HG03342 (cell line): ENCODE data around the gene HNRNPL.
A peak's percentile ranks its signal among the peaks of the same experiment; 100 is the strongest.
"Not testable (repeated sequence)": the region's sequence is repeated elsewhere in the genome, so short reads cannot be mapped to it uniquely, and the experiment has no call there.

ENCODE experiments used
- ATAC-seq: cut with Tn5 transposase; IDR thresholded peaks from one replicate; pipeline ENCODE4 v1.9.1; 2021; ENCODE audit warnings: mild to moderate bottlenecking, moderate library complexity; ENCODE audit not compliant: unreplicated experiment

Gene HNRNPL

DNA sequence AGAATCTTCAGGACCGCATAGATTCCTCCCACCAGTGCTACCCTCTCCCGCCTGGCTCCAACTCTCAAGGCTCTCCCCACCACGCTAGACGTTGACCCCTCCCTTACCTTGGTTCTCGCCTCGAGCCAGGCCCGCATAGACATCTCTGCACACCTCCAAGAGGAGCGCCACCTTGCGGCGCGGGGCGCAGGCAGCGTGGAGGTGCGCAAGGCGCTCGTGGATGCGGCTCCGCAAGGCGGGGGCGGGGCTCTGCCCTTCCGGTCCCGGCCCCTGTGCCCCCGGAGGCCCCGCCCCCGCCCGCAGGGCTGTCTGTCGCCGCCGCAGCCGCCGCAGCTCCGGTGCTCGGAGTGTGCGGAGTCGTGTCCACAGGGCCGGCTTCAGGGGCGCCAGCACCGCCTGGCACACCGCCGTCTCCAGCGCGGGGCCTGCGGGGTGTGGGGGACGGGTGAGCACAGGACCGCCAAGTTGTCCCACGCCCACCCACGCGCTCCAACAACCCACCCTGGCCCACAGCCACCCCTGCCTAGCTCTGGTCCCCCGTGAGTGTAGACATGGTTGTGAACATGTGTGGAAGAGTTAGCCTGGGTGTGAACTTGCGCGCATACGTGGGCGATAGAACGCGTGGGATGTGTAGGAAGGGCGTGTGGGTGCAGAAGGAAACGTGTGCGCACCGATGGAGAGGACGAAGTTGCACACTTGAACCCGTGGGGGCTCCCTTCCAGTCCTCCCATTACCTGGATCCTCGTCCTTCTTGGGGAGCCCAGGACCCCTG, 20.2 kb upstream of the HNRNPL start:
- ATAC-seq = no peak

DNA sequence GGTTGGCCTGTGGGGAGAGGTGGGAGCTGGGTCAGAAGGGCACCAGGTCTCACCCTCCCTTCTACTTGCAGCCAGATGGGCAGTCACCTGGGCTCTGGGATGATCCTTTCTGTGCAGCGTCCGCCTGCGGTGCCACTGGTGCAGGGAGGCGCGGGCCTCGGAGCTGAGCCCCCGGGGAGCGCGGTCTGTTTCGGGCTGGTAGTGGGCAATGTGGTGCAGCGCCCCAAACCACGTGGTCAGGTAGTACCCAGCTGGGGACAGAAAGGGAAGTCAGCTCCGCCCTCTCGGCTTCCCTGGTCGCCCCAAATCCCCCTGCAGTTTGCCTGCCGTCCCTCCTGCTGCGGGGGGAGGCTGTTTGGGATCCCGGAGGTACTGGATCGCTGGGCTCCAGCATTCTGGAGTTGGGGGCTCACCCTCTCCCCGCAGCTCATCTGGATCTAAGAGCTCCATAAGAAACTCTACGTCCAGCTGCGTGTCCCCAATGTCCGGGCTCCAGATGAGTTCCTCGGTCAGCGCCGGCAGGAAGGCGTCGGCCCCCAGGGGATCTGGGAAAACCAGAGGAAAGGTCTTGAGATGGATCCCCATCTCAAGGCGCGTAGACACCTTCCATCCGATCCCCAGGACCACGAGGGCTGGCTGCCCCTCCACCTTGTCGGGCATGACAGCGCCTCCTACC, 19.5 kb upstream of the HNRNPL start:
- ATAC-seq = no peak

DNA sequence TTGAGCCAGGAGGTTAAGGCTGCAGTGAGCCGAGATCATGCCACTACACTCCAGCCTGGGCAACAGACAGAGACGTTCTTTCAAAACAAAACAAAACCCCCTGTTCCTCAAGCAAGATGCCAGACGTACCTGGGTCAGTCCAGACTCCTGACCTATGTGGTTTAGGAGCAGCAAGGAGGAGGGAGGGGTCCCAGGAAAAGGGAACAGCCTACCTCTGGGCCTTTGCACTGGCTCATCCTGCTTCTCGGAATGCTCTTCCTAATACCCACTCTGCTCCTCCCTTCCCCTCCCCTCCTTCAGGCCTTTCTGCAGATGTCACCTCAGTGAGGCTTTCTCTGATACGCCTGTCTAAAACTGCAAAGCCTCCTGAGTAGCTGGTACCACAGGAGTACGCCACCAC, 18.8 kb upstream of the HNRNPL start:
- no peak for ATAC-seq

DNA sequence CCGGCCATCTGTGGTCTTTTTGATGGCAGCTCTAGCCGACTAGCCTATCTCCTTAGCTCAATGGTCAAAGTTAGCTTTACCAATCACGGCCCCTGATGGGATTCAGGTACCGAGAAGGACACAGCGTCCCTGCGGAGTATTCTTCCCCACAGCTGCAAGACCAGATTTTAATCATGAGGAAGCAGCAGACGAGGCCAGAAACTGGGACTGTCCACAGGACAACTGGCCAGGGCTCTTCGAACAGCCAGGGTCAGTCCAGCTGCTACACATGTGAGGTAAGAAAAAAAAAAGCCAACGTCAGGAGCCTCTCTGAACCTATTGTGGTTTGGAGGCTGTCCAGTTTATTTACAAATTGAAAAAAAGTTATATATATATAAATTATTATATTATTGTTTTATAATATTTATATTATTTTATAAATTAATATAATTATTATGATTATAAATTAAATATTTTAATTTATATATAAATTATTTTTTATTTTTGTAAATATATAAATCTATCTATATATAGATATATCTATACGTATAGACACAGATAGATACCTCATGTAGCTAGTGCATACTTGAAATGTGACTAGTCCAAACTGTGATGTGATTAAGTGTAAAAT, 17.5 kb upstream of the HNRNPL start:
- no peak for ATAC-seq

DNA sequence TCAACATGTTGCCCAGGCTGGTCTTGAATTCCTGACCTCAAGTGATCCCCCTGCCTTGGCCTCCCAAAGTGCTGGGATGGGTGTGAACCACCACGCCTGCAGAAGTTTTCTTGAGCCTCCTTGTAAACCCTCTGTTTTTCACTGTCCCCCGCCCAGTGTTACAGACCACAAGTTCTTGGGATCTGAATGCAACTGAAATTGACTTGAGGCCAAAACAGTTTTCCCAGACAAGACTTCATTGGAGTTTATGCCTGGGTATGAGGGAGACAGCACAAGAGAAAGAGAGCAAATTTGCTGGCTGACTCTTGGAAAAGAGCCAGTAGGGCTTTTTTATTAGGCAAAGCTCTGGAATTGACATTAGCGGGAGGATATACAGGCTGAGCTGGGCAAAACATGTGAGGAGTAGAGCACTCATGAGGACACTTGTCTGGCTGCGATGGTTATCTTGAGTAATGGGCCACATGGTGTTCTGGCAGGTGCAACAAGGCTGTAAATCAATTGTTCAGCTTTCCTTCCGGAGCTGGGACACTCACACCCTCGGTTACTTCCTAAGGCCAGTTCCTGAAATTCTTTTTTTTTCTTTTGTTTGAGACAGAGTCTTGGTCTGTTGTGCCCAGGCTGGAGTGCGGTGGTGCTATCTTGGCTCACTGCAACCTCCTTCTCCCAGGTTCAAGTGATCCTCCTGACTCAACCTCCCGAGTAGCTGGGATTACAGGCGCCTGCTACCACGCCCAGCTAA, 12.7 kb upstream of the HNRNPL start:
- no peak for ATAC-seq

DNA sequence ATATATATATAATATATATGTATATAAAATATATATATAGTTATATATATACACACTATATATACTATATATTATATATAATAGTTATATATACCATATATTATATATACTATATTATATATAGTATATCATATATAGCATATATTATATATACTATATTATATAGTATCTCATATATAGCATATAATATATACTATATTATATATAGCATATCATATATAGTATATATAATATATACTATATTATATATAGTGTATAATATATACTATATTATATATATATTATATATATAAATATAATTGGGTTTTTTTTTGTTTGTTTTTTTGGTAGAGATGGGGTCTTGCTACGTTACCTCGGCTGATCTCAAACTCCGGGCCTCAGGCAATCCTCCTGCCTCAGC, 11.6 kb upstream of the HNRNPL start:
- ATAC-seq = no peak

DNA sequence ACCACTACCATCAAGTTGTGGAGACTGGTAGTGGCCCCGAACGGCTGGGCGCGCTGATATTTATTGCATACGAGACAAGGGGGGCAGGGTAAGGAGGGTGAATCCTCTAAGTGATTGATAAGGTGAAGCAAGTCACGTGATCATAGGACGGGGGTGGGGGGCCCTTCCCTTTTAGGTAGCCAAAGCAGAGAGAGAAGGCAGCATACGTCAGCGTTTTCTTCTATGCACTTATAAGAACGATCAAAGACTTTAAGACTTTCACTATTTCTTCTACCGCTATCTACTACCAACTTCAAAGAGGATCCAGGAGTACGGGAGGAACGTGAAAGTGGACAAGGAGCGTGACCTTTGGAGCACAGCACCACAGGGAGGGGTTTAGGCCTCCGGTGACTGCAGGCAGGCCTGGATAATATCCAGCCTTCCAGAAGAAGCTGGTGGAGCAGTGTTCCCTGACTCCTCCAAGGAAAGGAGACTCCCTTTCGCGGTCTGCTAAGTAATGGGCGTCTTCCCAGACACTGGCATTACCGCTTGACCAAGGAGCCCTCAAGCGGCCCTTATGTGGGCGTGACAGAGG, 9.9 kb upstream of the HNRNPL start:
- not testable (repeated sequence) for ATAC-seq

DNA sequence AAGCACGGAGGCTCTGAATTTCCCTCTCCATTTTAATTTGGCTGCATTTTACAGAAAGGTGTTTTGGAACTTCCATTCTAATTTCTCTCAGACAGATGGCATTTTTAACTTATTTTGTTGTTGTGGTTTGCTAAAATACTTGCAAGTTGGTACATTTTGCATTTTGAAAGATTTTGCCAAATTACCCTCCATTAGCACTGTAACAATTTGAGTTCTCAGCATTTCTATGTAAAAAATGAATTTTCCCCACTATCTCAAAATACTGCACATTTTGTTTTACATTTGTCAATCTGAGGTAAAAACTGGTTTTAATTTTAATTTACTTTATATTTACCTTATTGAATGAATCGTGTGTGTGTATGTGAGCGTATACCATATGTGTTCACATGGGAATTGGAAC, 7.0 kb upstream of the HNRNPL start:
- ATAC-seq = no peak

DNA sequence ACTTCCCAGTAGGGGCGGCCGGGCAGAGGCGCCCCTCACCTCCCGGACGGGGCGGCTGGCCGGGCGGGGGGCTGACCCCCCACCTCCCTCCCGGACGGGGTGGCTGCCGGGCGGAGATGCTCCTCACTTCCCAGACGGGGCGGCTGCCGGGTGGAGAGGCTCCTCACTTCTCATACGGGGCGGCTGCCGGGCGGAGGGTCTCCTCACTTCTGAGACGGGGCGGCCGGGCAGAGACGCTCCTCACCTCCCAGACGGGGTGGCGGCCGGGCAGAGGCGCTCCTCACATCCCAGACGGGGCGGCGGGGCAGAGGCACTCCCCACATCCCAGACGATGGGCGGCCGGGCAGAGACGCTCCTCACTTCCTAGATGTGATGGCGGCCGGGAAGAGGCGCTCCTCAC, 6.0 kb upstream of the HNRNPL start:
- ATAC-seq = not testable (repeated sequence)

DNA sequence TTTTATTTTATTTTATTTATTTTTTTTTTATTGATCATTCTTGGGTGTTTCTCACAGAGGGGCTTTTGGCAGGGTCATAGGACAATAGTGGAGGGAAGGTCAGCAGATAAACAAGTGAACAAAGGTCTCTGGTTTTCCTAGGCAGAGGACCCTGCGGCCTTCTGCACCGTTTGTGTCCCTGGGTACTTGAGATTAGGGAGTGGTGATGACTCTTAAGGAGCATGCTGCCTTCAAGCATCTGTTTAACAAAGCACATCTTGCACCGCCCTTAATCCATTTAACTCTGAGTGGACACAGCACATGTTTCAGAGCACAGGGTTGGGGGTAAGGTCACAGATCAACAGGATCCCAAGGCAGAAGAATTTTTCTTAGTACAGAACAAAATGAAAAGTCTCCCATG, 5.2 kb upstream of the HNRNPL start:
- not testable (repeated sequence) for ATAC-seq

DNA sequence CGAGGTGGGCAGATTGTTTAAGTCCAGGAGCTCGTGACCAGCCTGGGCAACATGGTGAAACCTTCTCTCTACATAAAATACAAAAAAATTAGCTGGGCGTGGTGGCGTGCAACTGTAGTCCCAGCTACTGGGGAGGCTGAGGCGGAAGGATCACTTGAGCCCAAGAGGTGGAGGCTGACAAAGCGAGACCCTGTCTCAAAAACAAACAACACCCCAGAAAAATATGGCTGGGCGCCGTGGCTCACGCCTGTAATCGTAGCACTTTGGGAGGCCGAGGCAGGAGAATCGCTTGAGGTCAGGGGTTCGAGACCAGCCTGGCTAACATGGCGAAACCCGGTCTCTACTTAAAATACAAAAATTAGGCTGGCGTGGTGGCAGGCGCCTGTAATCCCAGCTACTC, 3.4 kb upstream of the HNRNPL start:
- ATAC-seq = no peak

DNA sequence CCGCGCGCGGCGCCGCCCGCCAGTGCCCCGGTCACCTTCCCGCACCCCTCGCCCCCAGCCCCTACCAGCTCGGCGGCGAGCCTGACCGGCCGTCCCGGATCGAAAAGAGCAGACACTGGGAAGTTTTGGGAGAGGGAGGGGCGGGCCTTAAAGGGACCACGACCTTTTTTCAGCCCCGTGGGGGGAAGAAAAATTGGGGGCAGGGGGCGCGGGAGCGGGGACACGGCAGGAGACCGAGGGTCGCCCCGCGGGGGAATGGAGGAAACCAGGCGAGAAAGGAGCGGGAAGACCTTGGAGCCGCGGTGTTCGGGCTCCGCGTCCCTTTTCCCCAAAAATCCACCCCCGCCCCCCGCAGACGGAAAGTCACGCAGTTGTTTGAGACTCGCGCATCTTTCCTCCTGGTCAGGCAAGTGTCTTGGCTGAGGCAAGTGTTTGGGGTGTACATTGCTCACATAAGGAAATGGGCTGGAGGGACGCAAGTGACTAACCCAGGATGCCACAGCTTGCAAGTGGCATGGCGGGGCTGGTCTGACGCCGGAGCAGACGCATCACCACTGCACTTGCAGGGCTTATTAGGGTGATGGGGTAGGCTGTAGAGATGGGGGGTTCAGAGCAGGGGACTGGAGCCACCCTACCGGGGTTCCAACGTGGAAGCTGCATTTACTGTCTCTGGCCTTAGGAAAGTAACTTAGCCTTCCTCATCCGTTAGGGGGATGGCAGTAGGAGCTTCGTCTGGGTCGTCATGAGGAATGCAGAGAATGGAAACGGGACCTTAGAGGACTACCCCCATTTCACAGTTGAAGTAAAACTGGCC, 2.7 kb upstream of the HNRNPL start:
- no peak for ATAC-seq

DNA sequence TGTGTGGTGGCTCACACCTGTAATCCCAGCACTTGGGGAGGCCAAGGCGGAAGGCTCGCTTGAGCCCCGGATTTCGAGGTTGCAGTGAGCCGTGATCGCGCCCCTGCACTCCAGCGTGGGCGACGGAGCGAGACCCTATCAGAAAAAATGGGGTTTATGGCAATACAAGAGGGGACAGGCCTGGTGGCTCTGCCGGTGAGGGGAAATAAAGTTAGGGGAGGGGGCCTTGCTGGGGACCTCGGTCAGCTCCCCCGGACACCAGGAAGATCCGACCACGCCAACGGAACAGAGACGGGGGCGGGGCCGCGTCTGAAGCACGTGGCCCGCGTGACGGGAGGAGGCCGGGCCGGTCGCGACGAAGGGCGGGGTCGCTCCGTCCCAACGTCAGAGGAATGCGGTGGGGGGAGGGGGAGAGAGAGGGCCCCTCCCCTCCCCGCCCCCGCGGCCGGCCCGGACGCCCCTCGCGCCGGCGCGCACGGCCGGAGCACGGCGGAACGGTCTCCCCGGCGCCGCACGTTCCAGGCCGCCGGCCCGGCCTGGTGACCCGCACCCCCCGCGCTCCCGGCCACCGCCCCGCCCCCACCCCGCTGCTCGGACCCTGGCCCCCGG, 1.9 kb upstream of the HNRNPL start:
- ATAC-seq = no peak

DNA sequence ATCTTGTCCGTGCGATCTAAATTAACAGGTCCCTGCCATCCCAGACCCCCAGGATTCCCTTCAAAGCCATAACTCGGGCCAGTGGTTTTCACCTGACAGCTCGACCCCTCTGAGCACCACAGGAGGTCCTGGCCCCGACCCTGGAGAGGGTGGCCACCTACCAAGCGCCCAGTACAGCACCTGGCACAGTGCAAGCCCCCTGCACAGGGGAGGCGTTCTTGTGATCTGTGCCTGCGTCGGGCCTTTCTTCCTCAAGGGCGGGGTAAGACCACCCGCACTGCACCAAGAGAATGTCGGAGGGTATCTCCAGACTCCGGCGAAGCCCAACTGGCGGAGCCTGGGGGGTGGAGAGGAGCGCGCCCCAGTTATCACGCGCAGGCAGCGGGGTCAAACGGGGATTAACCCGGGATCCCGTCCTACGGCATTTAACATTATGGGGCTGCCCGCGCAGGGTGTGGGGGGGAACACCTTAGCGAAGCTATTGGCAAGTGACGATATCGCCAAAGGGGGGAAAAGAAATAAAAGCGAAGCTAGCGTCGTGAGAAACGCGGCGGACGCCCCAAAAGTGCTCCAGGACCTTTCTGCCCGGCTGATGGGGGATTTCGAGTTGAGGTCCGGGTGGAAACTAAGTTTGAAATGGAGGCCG, 1.3 kb upstream of the HNRNPL start:
- ATAC-seq = no peak

DNA sequence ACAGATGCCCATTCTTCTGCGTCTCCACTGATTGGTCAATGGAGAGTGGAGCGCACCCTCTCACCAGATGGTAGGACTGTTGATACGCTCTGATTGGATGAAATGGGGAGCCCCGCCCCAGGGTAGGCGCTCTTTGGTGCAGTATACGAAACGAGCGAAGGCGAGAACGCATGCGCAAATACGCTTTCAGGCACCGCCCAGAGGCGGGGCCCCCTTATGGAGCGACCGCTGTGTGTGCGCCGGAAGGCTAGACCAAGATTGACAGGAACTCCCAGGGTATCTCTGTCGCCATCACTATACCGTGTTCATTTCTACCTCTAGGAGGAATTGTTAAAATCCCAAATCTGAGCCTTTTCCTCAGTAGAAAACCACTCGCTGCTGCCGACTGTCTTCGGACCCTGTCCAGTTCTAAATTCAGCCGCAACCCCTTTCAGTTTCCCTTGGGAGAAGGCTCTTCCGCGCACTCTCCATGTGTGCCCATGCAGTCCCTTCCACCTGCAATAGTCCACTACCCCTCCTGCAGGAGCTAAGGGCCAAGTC, 720 bp upstream of the HNRNPL start:
- peak; percentile 59 for ATAC-seq

DNA sequence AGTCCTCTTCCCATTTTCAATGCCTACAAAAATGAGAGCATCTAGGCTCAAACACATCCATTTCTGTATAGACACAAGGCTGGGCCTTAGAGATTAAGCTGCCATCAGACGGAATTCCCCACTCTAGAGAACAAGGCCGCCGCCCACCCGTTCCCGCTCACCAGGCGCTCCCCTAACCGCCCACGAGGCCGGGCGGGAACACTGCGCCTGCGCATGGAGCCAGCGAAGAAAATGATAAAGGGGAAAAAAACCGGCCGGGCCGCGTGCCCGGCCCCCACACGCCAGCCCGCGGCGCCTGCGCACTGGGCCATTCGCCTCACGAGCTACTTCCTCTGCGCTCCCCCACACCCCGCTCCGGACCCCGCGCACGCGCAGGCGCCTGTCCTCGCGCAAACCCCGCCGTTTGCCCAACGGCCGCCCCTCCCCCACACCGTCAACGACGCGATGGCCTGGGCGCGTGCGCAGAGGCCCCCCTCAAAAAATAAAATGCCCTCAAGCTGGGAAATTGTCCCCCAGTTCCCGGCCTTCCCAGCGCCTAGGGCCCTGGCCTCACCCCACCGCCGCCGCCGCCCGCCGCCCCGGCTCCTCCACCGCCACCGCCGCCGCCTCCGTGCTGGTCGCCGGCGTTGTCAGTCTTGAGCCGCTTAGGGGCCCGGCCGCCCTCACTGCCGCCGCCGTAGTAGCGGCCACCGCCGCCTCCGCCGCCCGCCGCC, 483 bp downstream of the HNRNPL start:
- ATAC-seq = no peak

DNA sequence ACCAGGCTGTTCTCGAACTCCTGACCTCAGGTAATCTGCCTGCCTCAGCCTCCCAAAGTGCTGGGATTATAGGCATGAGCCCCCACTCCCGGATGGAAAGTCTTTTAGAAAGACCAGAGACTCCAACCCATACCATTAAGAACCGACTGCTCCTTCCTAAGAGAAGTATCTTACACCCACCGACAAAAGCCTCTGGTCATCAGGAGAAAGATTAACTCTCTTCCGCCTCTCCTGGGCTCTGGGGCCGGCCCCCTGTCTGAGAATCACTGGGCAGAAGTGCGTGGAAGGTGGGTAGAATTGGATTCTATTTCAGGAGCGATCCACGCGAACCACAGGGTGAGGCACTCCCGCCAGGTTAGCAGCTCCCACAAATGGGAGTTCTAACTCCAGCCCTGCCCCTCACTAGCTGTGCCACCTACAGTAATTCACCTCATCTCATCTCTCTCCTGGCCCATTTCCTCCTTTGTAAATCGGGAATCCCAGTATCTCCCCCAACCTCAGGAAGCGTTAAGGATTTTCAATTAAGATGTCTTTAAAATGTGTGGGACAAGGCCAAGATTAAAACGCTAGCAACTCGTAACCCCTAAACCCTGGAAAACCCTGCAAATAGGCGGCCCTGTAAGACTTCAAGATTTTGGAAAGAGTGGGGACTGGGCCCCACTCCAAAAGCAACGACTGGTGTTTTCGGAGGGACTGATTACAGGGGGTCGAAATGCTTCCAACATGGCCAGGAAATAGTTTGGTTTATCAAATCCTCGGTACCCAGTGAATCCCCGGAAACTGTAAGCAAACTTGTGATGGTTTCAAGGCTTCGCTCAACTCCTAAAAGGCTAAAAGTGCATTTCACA, 1.3 kb downstream of the HNRNPL start:
- ATAC-seq = no peak

DNA sequence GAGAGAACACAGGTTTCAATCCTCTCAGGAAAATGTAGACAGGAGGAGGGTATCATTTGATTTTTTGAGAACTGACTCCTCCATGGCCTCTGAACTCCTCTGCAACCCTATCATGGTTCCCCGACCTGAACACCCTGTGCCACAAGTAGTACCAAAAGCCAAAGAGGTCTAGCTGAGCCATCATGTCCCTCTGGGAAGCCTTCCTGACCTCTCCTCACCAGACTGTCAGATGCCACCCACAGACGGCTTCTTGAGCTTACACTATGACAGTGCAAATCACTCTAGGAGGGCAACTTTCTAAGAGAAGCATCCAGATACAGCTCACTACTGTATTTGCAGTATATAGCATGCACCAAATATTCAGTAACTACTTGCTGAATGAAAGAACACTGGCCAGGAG, 3.7 kb downstream of the HNRNPL start:
- no peak for ATAC-seq
